Erythroblast (primary cell): Measurements from ENCODE around the gene ALKBH3.

Source experiments
- GATA1 ChIP-seq: IDR thresholded peaks from 2 replicates; pipeline ENCODE4 v1.6.1; 2011; ENCODE audit warnings: low read depth, mild to moderate bottlenecking, control low read depth, low read length, moderate library complexity
- POLR2A ChIP-seq: IDR thresholded peaks from 2 replicates; pipeline ENCODE4 v1.6.1; 2011; ENCODE audit warnings: mild to moderate bottlenecking, low read length

- TF ChIP-seq POLR2A: no peak
- no peak for TF ChIP-seq GATA1
Measured at GRCh38 chr11:43941257-43941994, 60.8 kb downstream of the ALKBH3 start.
